K562 (cell line): Measurements from ENCODE around the gene TTC21A. TPM values are rescaled to one million over a fixed set of nuclear protein-coding genes. Genes with fewer than 3 reads are reported as not detected.

Experiments used
- ASH1L ChIP-seq: fragments of 450-650 bp; IDR thresholded peaks from 2 replicates; pipeline ENCODE4 v1.6.1; 2018; ENCODE audit warnings: borderline replicate concordance, mild to moderate bottlenecking, low read depth; ENCODE audit not compliant: partially characterized antibody
- CHD4 ChIP-seq: fragments of 200-600 bp; sonication (generic); IDR thresholded peaks from 3 replicates; pipeline ENCODE4 v1.6.1; 2012; ENCODE audit warnings: low read depth, mild to moderate bottlenecking, mixed read lengths, low read length, inconsistent platforms; ENCODE audit not compliant: insufficient read depth, insufficient replicate concordance, poor library complexity, severe bottlenecking
- FIP1L1 ChIP-seq: fragments of 200-400 bp; formaldehyde crosslinking; IDR thresholded peaks from 2 replicates; pipeline ENCODE4 v1.6.1; 2018; ENCODE audit warnings: mild to moderate bottlenecking, low read depth, low read length; ENCODE audit not compliant: poor library complexity, severe bottlenecking
- HDAC3 ChIP-seq: fragments of 450-650 bp; IDR thresholded peaks from 2 replicates; pipeline ENCODE4 v1.6.1; 2018; ENCODE audit warnings: borderline replicate concordance, mild to moderate bottlenecking, moderate library complexity; ENCODE audit not compliant: partially characterized antibody
- MTA2 ChIP-seq: fragments of 450-650 bp; IDR thresholded peaks from 2 replicates; pipeline ENCODE4 v1.6.1; 2016; ENCODE audit warnings: low read depth
- NCOA6 ChIP-seq: fragments of 450-650 bp; IDR thresholded peaks from 2 replicates; pipeline ENCODE4 v1.6.1; 2017; ENCODE audit warnings: mild to moderate bottlenecking
- OTX1 ChIP-seq: fragments of 450-650 bp; formaldehyde crosslinking; IDR thresholded peaks from 2 replicates; pipeline ENCODE4 v1.4.0; 2022; ENCODE audit warnings: mild to moderate bottlenecking
- PPARD ChIP-seq: fragments of 250-450 bp; sonication (Bioruptor Pico); IDR thresholded peaks from 2 replicates; pipeline ENCODE4 v1.8.0; 2022; ENCODE audit warnings: inconsistent platforms, mild to moderate bottlenecking, moderate library complexity
- SMARCA5 ChIP-seq: fragments of 450-650 bp; IDR thresholded peaks from 2 replicates; pipeline ENCODE4 v1.6.1; 2016
- SOX6 ChIP-seq: fragments of 450-650 bp; IDR thresholded peaks from 2 replicates; pipeline ENCODE4 v1.6.1; 2014; ENCODE audit warnings: mild to moderate bottlenecking
- TARDBP ChIP-seq: fragments of 450-650 bp; IDR thresholded peaks from 2 replicates; pipeline ENCODE4 v1.6.1; 2016
- ZBTB8A ChIP-seq: fragments of 450-650 bp; IDR thresholded peaks from 2 replicates; pipeline ENCODE4 v1.6.1; 2018; ENCODE audit warnings: mild to moderate bottlenecking, moderate library complexity; ENCODE audit not compliant: partially characterized antibody
- ZNF184 ChIP-seq: sonication (generic); formaldehyde crosslinking; IDR thresholded peaks from 2 replicates; pipeline ENCODE4 v1.5.0; 2020; ENCODE audit warnings: missing genetic modification reagents
- ZNF764 ChIP-seq: fragments of 250-450 bp; sonication (Bioruptor Pico); IDR thresholded peaks from 2 replicates; pipeline ENCODE4 v1.4.0; 2020; ENCODE audit warnings: low read depth, mild to moderate bottlenecking, moderate library complexity
- ZNF780A ChIP-seq: fragments of 250-450 bp; sonication (Bioruptor Pico); IDR thresholded peaks from 2 replicates; pipeline ENCODE4 v1.5.0; 2021; ENCODE audit warnings: mild to moderate bottlenecking
- polyA plus RNA-seq, 8 experiments: library from polyadenylated mRNA; depleted of rRNA in 4 of 8; stranded (reverse) in 5 of 8; unstranded in 3 of 8; fragments of >200 nt; fragmentation: Nextera tagmentation in 2 of 8; fragmentation: Illumina TruSeq in 1 of 8; extraction: Ambion mirVana in 2 of 8; extraction: Trizol in 1 of 8; gene quantifications; 2 replicates each; pipeline versions ENCODE4 v1.2.1 to v1.2.3, GENCODE V29; 2011 to 2014; ENCODE audit warnings: inconsistent platforms in 1 of 8, missing spikeins in 1 of 8
- total RNA-seq, 7 experiments: library from RNA; depleted of rRNA in 6 of 7; stranded (reverse); fragments of >200 nt in 6 of 7; fragmentation: Illumina TruSeq in 2 of 7; extraction: Trizol in 2 of 7; gene quantifications; 2 replicates each; pipeline versions ENCODE4 v1.2.1 to v1.2.3, GENCODE V29; 2011 to 2021; ENCODE audit warnings: low replicate concordance in 1 of 7
- TF ChIP-seq, protein P1 (sequence below): sonication (generic); formaldehyde crosslinking; IDR thresholded peaks from 2 replicates; pipeline ENCODE4 v1.8.0; 2022; ENCODE audit warnings: missing genetic modification reagents, mild to moderate bottlenecking, moderate library complexity, borderline replicate concordance
- TF ChIP-seq, protein P2 (sequence below), 2 experiments: fragments of 450-650 bp in 1 of 2; sonication (generic) in 1 of 2; formaldehyde crosslinking; conservative IDR thresholded peaks; 2 replicates each; pipeline versions ENCODE4 v1.4.0 to v1.8.1; 2020 to 2022; ENCODE audit warnings: mild to moderate bottlenecking in 1 of 2, missing genetic modification reagents in 1 of 2
- TF ChIP-seq, protein P3 (sequence below): IDR thresholded peaks from 2 replicates; pipeline ENCODE4 v1.6.1; 2012; ENCODE audit warnings: low read depth, low read length, improper control_type of control experiment, borderline replicate concordance
- TF ChIP-seq, protein P4 (sequence below): fragments of 250-450 bp; sonication (Bioruptor Pico); IDR thresholded peaks from 2 replicates; pipeline ENCODE4 v1.5.0; 2020; ENCODE audit warnings: mild to moderate bottlenecking
- TF ChIP-seq, protein P5 (sequence below): sonication (generic); formaldehyde crosslinking; IDR thresholded peaks from 2 replicates; pipeline ENCODE4 v1.5.0; 2020; ENCODE audit warnings: missing genetic modification reagents
- TF ChIP-seq, protein P6 (sequence below): fragments of 250-450 bp; sonication (Bioruptor Pico); IDR thresholded peaks from 2 replicates; pipeline ENCODE4 v1.8.0; 2022; ENCODE audit warnings: moderate library complexity, mild to moderate bottlenecking, inconsistent platforms

TTC21A gene
- total and polyA plus RNA-seq, 9 of the 15 experiments (the other 6 are each of a cell fraction or from before 2014, with no cell fraction given) = 0.22 to 1.4 (median 0.70) TPM

DNA sequence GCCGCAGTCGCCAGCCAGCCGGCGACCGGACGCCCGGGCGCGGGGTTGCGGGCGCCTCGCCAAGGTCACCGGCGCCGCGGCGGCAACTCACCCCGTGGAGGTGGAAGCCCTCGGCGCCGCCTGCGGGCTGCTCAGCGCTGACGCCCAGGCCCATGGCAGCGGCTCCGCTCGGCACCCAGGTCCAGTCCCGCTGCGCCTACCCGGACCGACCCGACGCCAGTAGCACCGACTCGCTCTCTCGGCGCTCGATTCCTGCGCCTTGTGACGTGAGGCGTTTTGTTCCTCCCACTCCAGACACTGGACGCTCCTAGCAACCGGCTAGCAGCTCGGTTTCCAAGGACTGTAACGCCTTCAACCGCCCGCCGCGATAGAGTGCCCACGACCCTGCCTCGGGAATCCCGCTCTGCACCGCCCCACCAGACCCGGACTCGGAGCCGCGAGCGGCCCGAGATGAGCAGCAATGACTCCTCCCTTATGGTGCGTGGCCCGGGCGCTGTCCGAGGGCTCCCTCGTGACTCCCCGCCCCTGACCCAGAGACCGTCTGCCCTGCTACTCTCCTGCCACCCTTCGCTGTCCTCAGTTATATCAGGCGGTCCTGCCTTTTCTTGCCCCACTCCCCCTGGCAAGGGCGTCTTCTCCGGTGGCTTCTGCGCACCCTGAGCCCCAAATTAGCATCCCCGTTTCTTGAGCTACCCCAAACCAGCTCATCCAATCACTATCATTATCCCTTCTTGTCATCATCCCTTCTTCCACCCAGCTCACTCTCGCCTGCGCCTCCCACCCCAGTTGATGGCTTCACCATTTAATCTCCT is at the start of gene TTC21A, which contains the start of gene GORASP1 (continued):
- TF ChIP-seq HDAC3 (no peak), SMARCA5 (0 out of 2 replicates have a peak, but pooled peaks have one; percentile 21), ZNF184 (no peak), ZNF764 (CRISPR knock-in tag) (no peak), CHD4 (no peak), MTA2 (no peak), ZBTB8A (no peak), OTX1 (CRISPR knock-in tag) (no peak), PPARD (CRISPR knock-in tag) (no peak), ASH1L (no peak), ZNF780A (CRISPR knock-in tag) (no peak), NCOA6 (no peak), FIP1L1 (peak; percentile 42), SOX6 (0 out of 2 replicates have a peak, but pooled peaks have one; percentile 20), TARDBP (peak; percentile 49; the same call in 1 of the 2 replicates)
- TF ChIP-seq, protein P1, sequence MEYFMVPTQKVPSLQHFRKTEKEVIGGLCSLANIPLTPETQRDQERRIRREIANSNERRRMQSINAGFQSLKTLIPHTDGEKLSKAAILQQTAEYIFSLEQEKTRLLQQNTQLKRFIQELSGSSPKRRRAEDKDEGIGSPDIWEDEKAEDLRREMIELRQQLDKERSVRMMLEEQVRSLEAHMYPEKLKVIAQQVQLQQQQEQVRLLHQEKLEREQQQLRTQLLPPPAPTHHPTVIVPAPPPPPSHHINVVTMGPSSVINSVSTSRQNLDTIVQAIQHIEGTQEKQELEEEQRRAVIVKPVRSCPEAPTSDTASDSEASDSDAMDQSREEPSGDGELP (CRISPR knock-in tag) = peak; percentile 77; the same call in 1 of the 2 replicates
- TF ChIP-seq, protein P2, sequence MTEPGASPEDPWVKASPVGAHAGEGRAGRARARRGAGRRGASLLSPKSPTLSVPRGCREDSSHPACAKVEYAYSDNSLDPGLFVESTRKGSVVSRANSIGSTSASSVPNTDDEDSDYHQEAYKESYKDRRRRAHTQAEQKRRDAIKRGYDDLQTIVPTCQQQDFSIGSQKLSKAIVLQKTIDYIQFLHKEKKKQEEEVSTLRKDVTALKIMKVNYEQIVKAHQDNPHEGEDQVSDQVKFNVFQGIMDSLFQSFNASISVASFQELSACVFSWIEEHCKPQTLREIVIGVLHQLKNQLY (CRISPR knock-in tag; conservative IDR thresholded peaks at IDR 0.05) = no peak
- TF ChIP-seq, protein P3, sequence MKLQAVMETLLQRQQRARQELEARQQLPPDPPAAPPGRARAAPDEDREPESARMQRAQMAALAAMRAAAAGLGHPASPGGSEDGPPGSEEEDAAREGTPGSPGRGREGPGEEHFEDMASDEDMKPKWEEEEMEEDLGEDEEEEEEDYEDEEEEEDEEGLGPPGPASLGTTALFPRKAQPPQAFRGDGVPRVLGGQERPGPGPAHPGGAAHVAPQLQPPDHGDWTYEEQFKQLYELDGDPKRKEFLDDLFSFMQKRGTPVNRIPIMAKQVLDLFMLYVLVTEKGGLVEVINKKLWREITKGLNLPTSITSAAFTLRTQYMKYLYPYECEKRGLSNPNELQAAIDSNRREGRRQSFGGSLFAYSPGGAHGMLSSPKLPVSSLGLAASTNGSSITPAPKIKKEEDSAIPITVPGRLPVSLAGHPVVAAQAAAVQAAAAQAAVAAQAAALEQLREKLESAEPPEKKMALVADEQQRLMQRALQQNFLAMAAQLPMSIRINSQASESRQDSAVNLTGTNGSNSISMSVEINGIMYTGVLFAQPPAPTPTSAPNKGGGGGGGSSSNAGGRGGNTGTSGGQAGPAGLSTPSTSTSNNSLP = no peak
- TF ChIP-seq, protein P4, sequence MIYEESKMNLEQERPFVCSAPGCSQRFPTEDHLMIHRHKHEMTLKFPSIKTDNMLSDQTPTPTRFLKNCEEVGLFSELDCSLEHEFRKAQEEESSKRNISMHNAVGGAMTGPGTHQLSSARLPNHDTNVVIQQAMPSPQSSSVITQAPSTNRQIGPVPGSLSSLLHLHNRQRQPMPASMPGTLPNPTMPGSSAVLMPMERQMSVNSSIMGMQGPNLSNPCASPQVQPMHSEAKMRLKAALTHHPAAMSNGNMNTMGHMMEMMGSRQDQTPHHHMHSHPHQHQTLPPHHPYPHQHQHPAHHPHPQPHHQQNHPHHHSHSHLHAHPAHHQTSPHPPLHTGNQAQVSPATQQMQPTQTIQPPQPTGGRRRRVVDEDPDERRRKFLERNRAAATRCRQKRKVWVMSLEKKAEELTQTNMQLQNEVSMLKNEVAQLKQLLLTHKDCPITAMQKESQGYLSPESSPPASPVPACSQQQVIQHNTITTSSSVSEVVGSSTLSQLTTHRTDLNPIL (CRISPR knock-in tag) = no peak
- TF ChIP-seq, protein P5, sequence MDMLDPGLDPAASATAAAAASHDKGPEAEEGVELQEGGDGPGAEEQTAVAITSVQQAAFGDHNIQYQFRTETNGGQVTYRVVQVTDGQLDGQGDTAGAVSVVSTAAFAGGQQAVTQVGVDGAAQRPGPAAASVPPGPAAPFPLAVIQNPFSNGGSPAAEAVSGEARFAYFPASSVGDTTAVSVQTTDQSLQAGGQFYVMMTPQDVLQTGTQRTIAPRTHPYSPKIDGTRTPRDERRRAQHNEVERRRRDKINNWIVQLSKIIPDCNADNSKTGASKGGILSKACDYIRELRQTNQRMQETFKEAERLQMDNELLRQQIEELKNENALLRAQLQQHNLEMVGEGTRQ (CRISPR knock-in tag) = no peak; the same call in 1 of the 2 replicates
- TF ChIP-seq, protein P6, sequence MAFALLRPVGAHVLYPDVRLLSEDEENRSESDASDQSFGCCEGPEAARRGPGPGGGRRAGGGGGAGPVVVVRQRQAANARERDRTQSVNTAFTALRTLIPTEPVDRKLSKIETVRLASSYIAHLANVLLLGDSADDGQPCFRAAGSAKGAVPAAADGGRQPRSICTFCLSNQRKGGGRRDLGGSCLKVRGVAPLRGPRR (CRISPR knock-in tag) = no peak
